ENCODE data around the gene UBL7. TPM values are rescaled to one million over a fixed set of nuclear protein-coding genes. Genes with fewer than 3 reads are reported as not detected.

Gene UBL7
- total RNA-seq, 4 donors from 2014 or later: 27.3 to 66.0 (median 40.4) TPM

DNA sequence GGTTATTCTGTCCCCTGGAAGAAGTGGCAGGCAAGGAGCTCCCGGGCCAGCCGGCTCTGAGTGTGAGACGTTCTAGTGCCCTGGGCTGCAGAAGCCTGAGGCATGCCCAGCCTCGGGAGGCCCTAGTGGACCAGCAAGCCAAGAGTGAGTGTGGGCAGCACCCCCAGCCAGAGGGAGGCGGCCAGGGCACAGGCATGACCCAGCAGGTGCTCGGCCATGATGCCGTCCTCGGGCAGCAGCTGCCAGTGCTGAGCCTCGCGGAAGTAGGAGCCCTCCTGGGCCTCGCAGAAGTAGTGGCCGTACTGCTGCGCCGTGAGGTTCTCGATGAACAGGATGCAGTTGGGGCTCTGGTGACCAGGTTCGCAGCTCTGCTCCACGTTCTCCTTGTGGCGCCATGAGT, 50.5 kb downstream of the UBL7 start:
- H3K9me3 ChIP-seq: no peaks in the 10 kb centered on the region
- no peak for DNase-seq (ENCODE audit: low spot score in 2 of 2)
- H3K4me3 ChIP-seq: no peak overlapping the region
- peak overlapping the region in 1 of 4 donors; percentile 44 for H3K27ac ChIP-seq
- peaks cover 0 to 66% (median 0%) of the 10 kb centered on the region in 3 donors for H3K36me3 ChIP-seq
- peaks cover 0 to 66% (median 12%) of the 10 kb centered on the region in 4 donors for H3K4me1 ChIP-seq
- TF ChIP-seq EP300 (IDR thresholded peaks at IDR 0.05): no peak
- TF ChIP-seq POLR2A (IDR thresholded peaks at IDR 0.05): no peak
- TF ChIP-seq, protein P1, sequence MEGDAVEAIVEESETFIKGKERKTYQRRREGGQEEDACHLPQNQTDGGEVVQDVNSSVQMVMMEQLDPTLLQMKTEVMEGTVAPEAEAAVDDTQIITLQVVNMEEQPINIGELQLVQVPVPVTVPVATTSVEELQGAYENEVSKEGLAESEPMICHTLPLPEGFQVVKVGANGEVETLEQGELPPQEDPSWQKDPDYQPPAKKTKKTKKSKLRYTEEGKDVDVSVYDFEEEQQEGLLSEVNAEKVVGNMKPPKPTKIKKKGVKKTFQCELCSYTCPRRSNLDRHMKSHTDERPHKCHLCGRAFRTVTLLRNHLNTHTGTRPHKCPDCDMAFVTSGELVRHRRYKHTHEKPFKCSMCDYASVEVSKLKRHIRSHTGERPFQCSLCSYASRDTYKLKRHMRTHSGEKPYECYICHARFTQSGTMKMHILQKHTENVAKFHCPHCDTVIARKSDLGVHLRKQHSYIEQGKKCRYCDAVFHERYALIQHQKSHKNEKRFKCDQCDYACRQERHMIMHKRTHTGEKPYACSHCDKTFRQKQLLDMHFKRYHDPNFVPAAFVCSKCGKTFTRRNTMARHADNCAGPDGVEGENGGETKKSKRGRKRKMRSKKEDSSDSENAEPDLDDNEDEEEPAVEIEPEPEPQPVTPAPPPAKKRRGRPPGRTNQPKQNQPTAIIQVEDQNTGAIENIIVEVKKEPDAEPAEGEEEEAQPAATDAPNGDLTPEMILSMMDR (IDR thresholded peaks at IDR 0.05): no peak
- no peaks in the 10 kb centered on the region for H3K27me3 ChIP-seq
- 78 to 85% methylated on average over 15 to 17 of the region's 18 CpGs for WGBS, 2 donors

DNA sequence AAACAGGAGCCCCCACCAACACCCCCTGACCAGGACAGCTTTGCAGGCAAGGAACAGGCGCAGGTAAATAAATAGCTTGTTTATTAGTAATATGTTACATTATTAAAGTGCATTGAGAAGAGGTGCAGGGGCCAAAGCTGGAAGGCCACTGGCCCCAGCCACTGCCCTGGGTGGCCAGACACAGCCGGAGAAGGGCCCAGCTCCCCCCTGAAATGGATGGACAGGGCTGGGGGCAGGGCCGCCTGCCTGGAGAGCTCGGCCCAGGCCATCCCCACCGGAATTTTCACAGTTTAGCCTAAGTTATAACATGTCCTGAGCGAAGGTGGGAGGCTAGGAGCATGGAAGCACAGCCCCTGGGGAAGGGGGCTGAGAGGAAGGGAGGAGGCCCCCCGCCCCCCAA, 51.7 kb downstream of the UBL7 start:
- no peak overlapping the region for H3K4me3 ChIP-seq
- peak overlapping the region in 2 of 4 donors; percentile 61 to 64 for H3K27ac ChIP-seq
- WGBS, 2 donors: 78% methylated on average over 7 of the region's 7 CpGs
- no peaks in the 10 kb centered on the region for H3K9me3 ChIP-seq
- no peak for DNase-seq (ENCODE audit: low spot score in 2 of 2)
- H3K27me3 ChIP-seq: no peaks in the 10 kb centered on the region
- H3K36me3 ChIP-seq: peaks cover 0 to 53% (median 0%) of the 10 kb centered on the region in 3 donors
- peaks cover 0 to 59% (median 9%) of the 10 kb centered on the region in 4 donors for H3K4me1 ChIP-seq
- no peak for TF ChIP-seq EP300 (IDR thresholded peaks at IDR 0.05)
- TF ChIP-seq, protein P1 (IDR thresholded peaks at IDR 0.05): no peak
- TF ChIP-seq POLR2A (IDR thresholded peaks at IDR 0.05): no peak

DNA sequence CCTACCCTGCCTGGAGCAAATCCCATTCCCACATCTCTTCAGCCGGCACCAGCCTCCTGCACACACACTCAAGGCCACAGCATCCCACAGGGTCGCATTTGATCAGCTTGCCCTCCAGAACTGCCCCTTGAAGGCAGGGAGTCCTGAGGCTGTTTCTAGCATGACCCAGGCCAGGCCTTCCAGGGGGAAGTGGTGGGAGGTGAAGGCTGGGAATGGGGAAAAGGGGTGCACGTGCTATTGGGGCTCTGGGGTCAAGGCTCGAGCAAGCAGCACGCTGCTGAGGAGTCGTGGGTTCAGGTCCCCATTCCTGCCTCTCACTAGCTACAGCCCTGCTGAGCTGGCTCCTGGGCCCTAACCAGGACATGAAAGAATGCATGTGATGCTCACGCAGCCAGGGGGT, 52.1 kb downstream of the UBL7 start:
- H3K27ac ChIP-seq: peak overlapping the region in 2 of 4 donors; percentile 61 to 64
- no peaks in the 10 kb centered on the region for H3K27me3 ChIP-seq
- H3K9me3 ChIP-seq: no peaks in the 10 kb centered on the region
- 65 to 68% methylated on average over 7 of the region's 7 CpGs for WGBS, 2 donors
- no peak overlapping the region for H3K4me3 ChIP-seq
- TF ChIP-seq, protein P1 (IDR thresholded peaks at IDR 0.05): no peak
- TF ChIP-seq POLR2A (IDR thresholded peaks at IDR 0.05) (no peak), EP300 (IDR thresholded peaks at IDR 0.05) (no peak)
- peaks cover 0 to 59% (median 11%) of the 10 kb centered on the region in 4 donors for H3K4me1 ChIP-seq
- peaks cover 0 to 49% (median 0%) of the 10 kb centered on the region in 3 donors for H3K36me3 ChIP-seq
- no peak for DNase-seq (ENCODE audit: low spot score in 2 of 2)

DNA sequence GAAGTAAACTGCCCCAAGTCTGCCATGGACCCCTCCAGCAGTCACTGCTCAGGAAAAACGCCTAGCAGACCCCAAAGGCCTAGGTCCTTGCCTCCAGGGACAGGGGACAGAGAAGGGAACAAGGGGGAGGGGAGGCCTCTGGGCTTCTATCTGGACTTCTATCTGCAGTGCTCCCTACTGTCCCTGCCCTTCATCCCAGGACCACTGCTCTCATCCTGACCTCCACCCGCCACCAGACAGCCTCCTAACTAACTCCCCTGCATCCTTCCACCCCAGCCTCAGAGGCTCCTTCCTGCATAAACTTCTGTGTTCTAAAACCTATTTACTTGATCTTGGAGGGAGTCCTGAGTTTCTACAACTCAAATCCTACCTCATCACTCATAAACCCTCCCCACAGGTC, 52.6 kb downstream of the UBL7 start:
- no peak overlapping the region for H3K4me3 ChIP-seq
- no peak for TF ChIP-seq POLR2A (IDR thresholded peaks at IDR 0.05)
- TF ChIP-seq, protein P1 (IDR thresholded peaks at IDR 0.05): no peak
- no peak for TF ChIP-seq EP300 (IDR thresholded peaks at IDR 0.05)
- no peak for DNase-seq (ENCODE audit: low spot score in 2 of 2)
- H3K9me3 ChIP-seq: no peaks in the 10 kb centered on the region
- H3K27ac ChIP-seq: peak overlapping the region in 2 of 4 donors; percentile 61 to 64
- whole genome bisulfite sequencing, 2 donors: 73% methylated on average over 2 of the region's 2 CpGs
- no peaks in the 10 kb centered on the region for H3K27me3 ChIP-seq
- peaks cover 0 to 45% (median 0%) of the 10 kb centered on the region in 3 donors for H3K36me3 ChIP-seq
- H3K4me1 ChIP-seq: peaks cover 0 to 58% (median 11%) of the 10 kb centered on the region in 4 donors

DNA sequence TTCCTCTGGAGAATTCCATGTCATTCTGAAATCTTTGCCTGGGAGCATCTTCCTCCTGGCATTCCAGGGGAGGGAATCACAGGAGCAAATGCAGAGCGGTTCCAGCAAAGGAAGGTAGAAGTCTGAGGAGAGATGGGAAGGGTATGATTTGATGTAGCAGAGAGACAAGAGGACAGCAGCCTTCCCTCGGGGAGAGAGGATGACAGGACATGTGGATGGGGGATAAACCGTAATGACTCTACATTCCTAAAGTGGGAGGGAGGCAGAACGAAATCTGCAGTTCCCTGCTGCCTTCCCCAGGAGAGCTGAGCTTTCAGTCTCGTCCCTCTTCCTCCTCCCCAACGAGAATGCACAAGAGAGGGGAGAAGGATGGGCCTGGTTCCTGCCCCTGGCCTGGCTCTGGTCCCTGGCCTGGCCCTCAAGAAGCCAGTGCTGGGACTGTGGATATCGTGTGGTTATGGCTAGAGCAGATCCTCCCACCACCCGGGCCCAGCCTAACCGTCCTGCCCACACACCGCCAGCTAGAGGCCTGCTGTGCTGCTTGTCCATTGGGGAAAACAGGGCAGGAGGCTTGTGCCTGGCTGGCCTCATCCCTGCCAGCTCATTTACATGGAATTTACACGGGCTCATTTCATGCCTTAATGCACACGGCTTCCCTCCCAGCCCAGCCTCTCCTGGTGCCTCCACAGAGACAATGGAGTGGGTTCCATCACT, 53.8 kb downstream of the UBL7 start:
- 27 to 31% methylated on average over 10 of the region's 12 CpGs for WGBS, 2 donors
- Histone ChIP-seq H3K4me3 (no peak overlapping the region), H3K27me3 (no peaks in the 10 kb centered on the region), H3K9me3 (no peaks in the 10 kb centered on the region), H3K4me1 (peaks cover 0 to 47% (median 15%) of the 10 kb centered on the region in 4 donors), H3K27ac (peak overlapping the region in 3 of 4 donors; percentile 61 to 67 (median 64)), H3K36me3 (peaks cover 0 to 34% (median 0%) of the 10 kb centered on the region in 3 donors)
- DNase-seq (ENCODE audit: low spot score in 2 of 2): no peak
- TF ChIP-seq POLR2A (IDR thresholded peaks at IDR 0.05) (no peak), EP300 (IDR thresholded peaks at IDR 0.05) (peak in 1 of 2 donors; percentile 13)
